C4-2B (cell line): ENCODE data around the gene FRMD4B.

Source experiments
- H3K27ac ChIP-seq: fragments of 450-650 bp; 2 replicates; pipeline ENCODE4 v1.5.1; 2017
- ZFX ChIP-seq: fragments of 450-650 bp; IDR thresholded peaks from 2 replicates; pipeline ENCODE4 v1.6.1; 2017
- TF ChIP-seq, protein P1 (sequence below): fragments of 450-650 bp; conservative IDR thresholded peaks from 2 replicates; pipeline ENCODE4 v1.5.1; 2017; ENCODE audit warnings: mild to moderate bottlenecking

Gene FRMD4B

GRCh38 chr3:69313251-69313650, 72.6 kb downstream of the FRMD4B start:
- H3K27ac ChIP-seq = no peak overlapping the region

GRCh38 chr3:69309814-69310213, 76.1 kb downstream of the FRMD4B start:
- TF ChIP-seq, protein P1, sequence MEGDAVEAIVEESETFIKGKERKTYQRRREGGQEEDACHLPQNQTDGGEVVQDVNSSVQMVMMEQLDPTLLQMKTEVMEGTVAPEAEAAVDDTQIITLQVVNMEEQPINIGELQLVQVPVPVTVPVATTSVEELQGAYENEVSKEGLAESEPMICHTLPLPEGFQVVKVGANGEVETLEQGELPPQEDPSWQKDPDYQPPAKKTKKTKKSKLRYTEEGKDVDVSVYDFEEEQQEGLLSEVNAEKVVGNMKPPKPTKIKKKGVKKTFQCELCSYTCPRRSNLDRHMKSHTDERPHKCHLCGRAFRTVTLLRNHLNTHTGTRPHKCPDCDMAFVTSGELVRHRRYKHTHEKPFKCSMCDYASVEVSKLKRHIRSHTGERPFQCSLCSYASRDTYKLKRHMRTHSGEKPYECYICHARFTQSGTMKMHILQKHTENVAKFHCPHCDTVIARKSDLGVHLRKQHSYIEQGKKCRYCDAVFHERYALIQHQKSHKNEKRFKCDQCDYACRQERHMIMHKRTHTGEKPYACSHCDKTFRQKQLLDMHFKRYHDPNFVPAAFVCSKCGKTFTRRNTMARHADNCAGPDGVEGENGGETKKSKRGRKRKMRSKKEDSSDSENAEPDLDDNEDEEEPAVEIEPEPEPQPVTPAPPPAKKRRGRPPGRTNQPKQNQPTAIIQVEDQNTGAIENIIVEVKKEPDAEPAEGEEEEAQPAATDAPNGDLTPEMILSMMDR = peak; percentile 60
- no peak for TF ChIP-seq ZFX
- no peak overlapping the region for H3K27ac ChIP-seq

More at GRCh38 chr3:69313251-69313650, 72.6 kb downstream of the FRMD4B start:
- TF ChIP-seq ZFX = no peak
- TF ChIP-seq, protein P1 = no peak

GRCh38 chr3:69306239-69307185, 79.4 kb downstream of the FRMD4B start:
- H3K27ac ChIP-seq = no peak overlapping the region
- no peak for TF ChIP-seq ZFX
- TF ChIP-seq, protein P1 = peak; percentile 89

DNA sequence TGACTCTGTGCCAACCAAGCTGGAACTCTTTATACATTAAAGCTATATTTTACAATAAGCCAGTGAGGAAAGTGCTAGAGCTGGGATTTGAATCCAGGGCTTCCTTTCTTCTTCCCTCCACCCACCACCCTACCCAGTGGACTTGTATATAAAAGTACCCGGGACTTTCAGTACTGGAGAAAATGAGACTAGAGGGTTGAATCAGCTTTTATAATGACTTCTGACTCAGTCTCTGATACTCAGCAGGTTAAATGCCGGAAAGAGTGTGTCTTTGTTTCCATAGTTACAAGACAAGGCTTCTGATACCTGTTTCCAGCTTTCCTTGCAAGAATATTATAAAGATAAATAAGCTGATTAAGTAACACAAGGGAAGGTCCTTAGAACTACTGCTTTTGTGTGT, 80.9 kb downstream of the FRMD4B start:
- TF ChIP-seq, protein P1 = no peak
- no peak for TF ChIP-seq ZFX
- no peak overlapping the region for H3K27ac ChIP-seq

GRCh38 chr3:69304396-69304795, 81.5 kb downstream of the FRMD4B start:
- TF ChIP-seq ZFX = no peak
- TF ChIP-seq, protein P1 = no peak
- no peak overlapping the region for H3K27ac ChIP-seq

- TF ChIP-seq ZFX = no peak
- TF ChIP-seq, protein P1 = no peak
Observed at GRCh38 chr3:69300296-69300695, 85.6 kb downstream of the FRMD4B start.

DNA sequence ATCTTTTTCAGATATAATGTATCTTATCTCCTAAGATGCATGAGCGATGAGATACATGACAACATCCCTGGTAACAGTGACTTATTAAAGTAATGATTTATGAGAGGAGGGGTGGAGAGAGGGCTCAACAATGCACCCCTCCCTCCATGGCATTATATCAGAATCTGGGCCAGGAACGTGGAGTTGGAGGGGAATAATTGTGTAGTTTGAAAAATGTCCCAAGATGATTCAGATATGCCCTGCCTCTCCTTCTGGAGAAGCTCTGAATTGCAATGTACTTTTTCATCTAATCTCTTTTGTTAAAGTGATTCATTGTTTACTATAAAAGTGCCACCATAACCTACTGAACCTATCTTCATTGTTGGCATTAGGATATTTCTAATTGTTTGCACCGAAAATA, 86.5 kb downstream of the FRMD4B start:
- no peak for TF ChIP-seq ZFX
- TF ChIP-seq, protein P1 = peak; percentile 40
- H3K27ac ChIP-seq = no peak overlapping the region

More at GRCh38 chr3:69300296-69300695, 85.6 kb downstream of the FRMD4B start:
- no peak overlapping the region for H3K27ac ChIP-seq
